SU-DHL-6 (cell line): ENCODE data around the gene GGACT.

Experiments
- H2AFZ ChIP-seq: fragments of 200-600 bp; sonication (generic); 2 replicates; pipeline ENCODE4 v1.6.1; 2014; ENCODE audit warnings: low read depth, mild to moderate bottlenecking, moderate library complexity, mixed read lengths, antibody characterized with exemption, low read length; ENCODE audit not compliant: severe bottlenecking
- H3F3A ChIP-seq: fragments of 200-600 bp; shearing (Covaris generic); 2 replicates; pipeline ENCODE4 v1.6.0; 2016; ENCODE audit warnings: antibody characterized with exemption, mild to moderate bottlenecking; ENCODE audit not compliant: insufficient read depth
- H3K27ac ChIP-seq: fragments of 200-600 bp; sonication (generic); 2 replicates; pipeline ENCODE4 v1.5.1; 2016; ENCODE audit warnings: low read depth, mild to moderate bottlenecking, low read length, moderate library complexity, mixed read lengths
- H3K27me3 ChIP-seq: fragments of 200-600 bp; sonication (generic), shearing (Covaris generic); 2 replicates; pipeline ENCODE4 v1.6.0; 2014; ENCODE audit warnings: mild to moderate bottlenecking, low read length
- H3K36me3 ChIP-seq: fragments of 200-600 bp; sonication (generic); 2 replicates; pipeline ENCODE4 v1.6.1; 2014; ENCODE audit warnings: mild to moderate bottlenecking, low read length, mixed read lengths
- H3K4me2 ChIP-seq: fragments of 300-600, 200-600 bp; shearing (Covaris generic), sonication (generic); 2 replicates; pipeline ENCODE4 v1.6.0; 2014; ENCODE audit warnings: low read length, low read depth, mild to moderate bottlenecking; ENCODE audit not compliant: poor library complexity, severe bottlenecking
- H3K4me3 ChIP-seq: fragments of 200-600 bp; sonication (generic); 2 replicates; pipeline ENCODE4 v1.5.1; 2014; ENCODE audit warnings: antibody characterized with exemption, low read length, mild to moderate bottlenecking, mixed read lengths; ENCODE audit not compliant: insufficient read depth, poor library complexity, severe bottlenecking
- H3K79me2 ChIP-seq: fragments of 200-600 bp; sonication (generic); 2 replicates; pipeline ENCODE4 v1.6.1; 2014; ENCODE audit warnings: mild to moderate bottlenecking, low read length, moderate library complexity; ENCODE audit not compliant: insufficient read depth
- H3K9ac ChIP-seq: fragments of 200-600 bp; sonication (generic); 2 replicates; pipeline ENCODE4 v1.7.0; 2014; ENCODE audit warnings: mild to moderate bottlenecking, low read length
- H3K9me2 ChIP-seq: fragments of 200-600 bp; sonication (generic); replicated peaks from 2 replicates; pipeline ENCODE4 v1.6.1; 2014; ENCODE audit warnings: low read length; ENCODE audit not compliant: insufficient read depth
- H3K9me3 ChIP-seq: fragments of 200-600 bp; sonication (generic); 2 replicates; pipeline ENCODE4 v1.6.1; 2014; ENCODE audit warnings: low read length, mixed read lengths; ENCODE audit not compliant: insufficient read depth
- H4K20me1 ChIP-seq: fragments of 200-600 bp; sonication (generic); 2 replicates; pipeline ENCODE4 v1.6.1; 2014; ENCODE audit warnings: low read depth, mild to moderate bottlenecking, antibody characterized with exemption, low read length, moderate library complexity, mixed read lengths
- CTCF ChIP-seq: fragments of 200-600 bp; sonication (generic); IDR thresholded peaks from one replicate; pipeline ENCODE4 v1.5.1; 2017; ENCODE audit warnings: antibody characterized with exemption, mild to moderate bottlenecking, low read length, moderate library complexity; ENCODE audit not compliant: insufficient read depth, poor library complexity, severe bottlenecking
- EZH2phosphoT487 ChIP-seq: fragments of 200-600 bp; sonication (generic), shearing (Covaris generic); conservative IDR thresholded peaks from 2 replicates; pipeline ENCODE4 v1.6.1; 2018; ENCODE audit warnings: mild to moderate bottlenecking, antibody characterized with exemption, low read length, moderate library complexity, mixed read lengths

The GGACT gene

GRCh38 chr13:100532090-100532766, 56.4 kb downstream of the GGACT start:
- H3F3A ChIP-seq, result no peaks in the 10 kb centered on the region
- H3K9ac ChIP-seq, result no peak overlapping the region
- H3K4me3 ChIP-seq, result no peak overlapping the region
- H3K27me3 ChIP-seq, result no peaks in the 10 kb centered on the region
- no peaks in the 10 kb centered on the region for H3K9me3 ChIP-seq
- no peaks in the 10 kb centered on the region for H3K9me2 ChIP-seq
- H3K79me2 ChIP-seq, result no peaks in the 10 kb centered on the region
- no peaks in the 10 kb centered on the region for H4K20me1 ChIP-seq
- no peak overlapping the region for H2AFZ ChIP-seq
- no peaks in the 10 kb centered on the region for H3K36me3 ChIP-seq
- no peak for TF ChIP-seq CTCF
- no peak for TF ChIP-seq EZH2phosphoT487
- H3K4me2 ChIP-seq, result no peak overlapping the region
- no peak overlapping the region for H3K27ac ChIP-seq

- no peaks in the 10 kb centered on the region for H3F3A ChIP-seq
- no peaks in the 10 kb centered on the region for H3K79me2 ChIP-seq
- no peaks in the 10 kb centered on the region for H3K27me3 ChIP-seq
- H4K20me1 ChIP-seq, result no peaks in the 10 kb centered on the region
- no peak overlapping the region for H2AFZ ChIP-seq
- no peak overlapping the region for H3K4me2 ChIP-seq
- TF ChIP-seq CTCF (no peak), EZH2phosphoT487 (no peak)
- H3K9me3 ChIP-seq, result no peaks in the 10 kb centered on the region
- H3K9ac ChIP-seq, result no peak overlapping the region
- no peaks in the 10 kb centered on the region for H3K9me2 ChIP-seq
- no peak overlapping the region for H3K4me3 ChIP-seq
- no peak overlapping the region for H3K27ac ChIP-seq
- H3K36me3 ChIP-seq, result no peaks in the 10 kb centered on the region
Observed at GRCh38 chr13:100530671-100531213, 57.8 kb downstream of the GGACT start.

GRCh38 chr13:100529666-100530377, 58.8 kb downstream of the GGACT start:
- Histone ChIP-seq H3K9ac (no peak overlapping the region), H3K36me3 (no peaks in the 10 kb centered on the region), H3K9me2 (no peaks in the 10 kb centered on the region), H3K9me3 (no peaks in the 10 kb centered on the region), H3K27me3 (no peaks in the 10 kb centered on the region), H3K27ac (no peak overlapping the region), H3K4me2 (no peak overlapping the region), H3K79me2 (no peaks in the 10 kb centered on the region), H3F3A (no peaks in the 10 kb centered on the region), H4K20me1 (no peaks in the 10 kb centered on the region), H2AFZ (no peak overlapping the region), H3K4me3 (no peak overlapping the region)
- TF ChIP-seq CTCF, result no peak
- no peak for TF ChIP-seq EZH2phosphoT487
